NCI-H2196 (cell line): Measurements from ENCODE around the gene ADAD2.

Experiments used
- DNase-seq: peaks from one replicate; lab custom pipeline; 2025; ENCODE audit not compliant: unreplicated experiment; lab: John Stamatoyannopoulos, UW

The ADAD2 gene

DNA sequence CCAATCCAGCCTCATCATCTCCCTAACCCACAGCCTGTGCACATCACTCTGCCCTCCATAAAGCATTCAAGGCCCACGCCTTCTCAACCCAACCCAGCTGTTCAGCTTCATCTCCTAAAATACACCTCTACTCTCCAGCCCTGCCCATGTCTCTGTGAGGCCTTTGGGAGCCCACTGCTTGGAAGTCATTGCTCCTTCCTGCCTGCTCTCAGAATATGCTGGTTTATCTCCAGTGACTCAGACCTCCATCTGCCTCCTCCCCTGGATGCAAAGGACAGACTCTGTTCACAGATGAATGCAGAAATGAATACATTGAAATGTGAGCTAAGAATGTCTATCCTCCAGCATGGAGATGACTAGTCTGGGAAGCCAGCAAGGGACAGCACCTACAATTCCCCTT is 29.9 kb downstream of the ADAD2 start:
- no peak for DNase-seq

DNA sequence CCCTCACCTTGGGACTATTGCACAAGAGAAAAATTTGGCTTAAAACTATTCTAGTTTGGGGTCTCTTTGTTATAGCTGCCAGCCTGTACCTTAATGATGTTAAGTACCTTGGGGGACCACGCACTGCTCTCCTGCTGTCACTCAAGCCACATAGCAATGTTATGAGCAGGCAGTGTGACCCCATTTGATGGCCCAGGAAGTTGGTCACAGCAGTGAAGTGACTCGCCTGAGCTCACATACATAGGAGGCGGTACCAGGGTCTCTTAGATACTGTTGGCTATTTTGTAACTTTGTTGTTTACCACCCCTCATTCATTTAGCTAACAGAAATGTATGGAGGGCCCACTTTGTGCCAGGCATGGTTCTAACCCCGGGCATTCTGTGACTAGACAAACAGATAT is 32.5 kb downstream of the ADAD2 start:
- no peak for DNase-seq

DNA sequence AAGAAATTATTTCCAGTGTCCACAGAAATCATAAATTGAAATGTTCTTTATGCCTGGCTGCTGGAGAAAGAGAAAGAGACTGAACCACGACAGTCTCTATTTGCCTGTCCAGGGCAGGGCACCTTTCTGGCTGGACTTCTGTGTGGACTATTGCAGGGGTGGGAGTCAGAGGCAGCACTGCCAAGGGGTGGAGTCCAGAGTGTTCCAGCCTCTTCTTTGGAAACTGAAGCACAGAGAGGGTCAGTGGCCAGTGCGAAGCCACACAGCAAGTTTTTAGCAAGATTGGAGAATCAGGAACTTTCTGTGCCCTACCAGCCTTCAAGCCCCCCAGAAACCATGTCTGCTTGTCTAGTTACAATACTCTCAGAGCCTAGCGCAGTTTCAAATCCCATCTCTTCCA is 33.6 kb downstream of the ADAD2 start:
- DNase-seq = no peak

DNA sequence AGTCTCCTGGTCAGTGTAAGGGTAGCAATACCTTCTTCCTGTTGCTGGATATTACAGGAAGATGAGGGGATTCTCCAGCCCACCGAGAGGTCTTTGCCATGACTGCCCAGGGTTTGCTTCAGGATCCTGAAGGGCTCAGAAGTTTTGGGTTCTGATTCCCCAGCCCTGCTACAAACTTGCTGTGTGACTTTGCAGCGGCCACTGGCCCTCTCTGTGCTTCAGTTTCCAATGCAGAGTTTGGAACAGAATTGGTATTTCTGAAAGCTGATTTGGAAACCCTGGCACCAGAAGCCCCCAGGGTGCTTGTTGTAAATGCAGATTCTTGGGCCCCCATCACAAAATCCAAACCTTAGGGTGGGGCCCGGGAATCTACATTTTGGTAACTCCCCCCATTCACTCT is 34.2 kb downstream of the ADAD2 start:
- DNase-seq = no peak

DNA sequence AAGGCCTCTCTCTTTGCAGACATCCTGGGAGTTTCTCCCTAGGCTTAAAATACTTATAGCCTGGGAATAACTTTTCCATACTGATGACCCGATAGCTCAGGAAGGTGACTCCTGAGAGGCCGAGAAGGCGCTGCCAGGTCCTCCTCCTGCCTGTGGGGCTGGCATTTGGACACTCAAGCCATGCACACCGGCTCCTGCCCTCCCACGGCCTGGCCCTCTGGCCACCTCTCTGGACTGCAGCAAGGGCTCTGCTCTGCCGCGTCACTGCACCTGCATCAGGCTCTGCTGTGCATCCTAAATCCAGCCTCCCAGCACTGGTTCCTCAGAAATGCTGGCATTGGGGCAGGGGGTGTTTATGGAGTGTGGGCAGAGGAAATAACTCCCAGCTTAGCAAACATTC is 34.6 kb downstream of the ADAD2 start:
- no peak for DNase-seq

DNA sequence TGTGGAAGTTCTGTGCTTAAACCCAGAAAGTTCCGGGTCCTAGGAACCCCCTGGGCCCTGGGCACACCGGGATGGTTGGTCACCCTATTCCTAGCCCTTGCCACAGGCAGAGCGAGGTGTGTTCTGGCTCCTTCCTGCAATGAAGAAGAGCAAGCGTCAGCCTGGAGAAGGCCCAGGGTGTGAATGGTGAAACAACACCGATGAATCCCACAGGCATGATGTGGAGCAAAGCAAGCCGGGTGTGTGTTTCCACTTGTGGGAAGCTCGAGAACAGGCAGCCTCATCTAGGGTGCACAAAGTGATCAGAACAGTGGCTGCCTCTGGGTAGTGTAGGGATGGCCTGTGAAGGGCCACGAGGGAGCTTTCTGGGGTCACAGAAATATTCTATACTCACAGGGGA is 35.1 kb downstream of the ADAD2 start:
- DNase-seq = no peak

DNA sequence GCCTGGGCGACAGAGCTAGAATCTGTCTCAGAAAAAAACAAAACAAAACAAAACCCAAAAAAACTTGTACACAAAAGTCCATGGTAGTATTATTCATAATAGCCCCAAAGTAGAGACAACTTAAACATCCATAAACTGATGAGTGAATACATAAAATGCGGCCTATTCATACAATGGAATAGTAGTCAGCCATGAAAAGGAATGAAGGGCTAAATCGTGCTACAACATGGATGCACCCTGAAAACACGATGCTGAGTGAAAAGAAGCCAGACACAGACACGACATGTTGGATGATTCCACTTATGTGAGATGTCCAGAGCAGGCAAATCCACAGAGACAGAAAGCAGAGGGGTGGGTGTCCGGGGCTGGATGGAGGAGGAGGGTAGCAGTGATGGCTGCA is 36.6 kb downstream of the ADAD2 start:
- DNase-seq = no peak

DNA sequence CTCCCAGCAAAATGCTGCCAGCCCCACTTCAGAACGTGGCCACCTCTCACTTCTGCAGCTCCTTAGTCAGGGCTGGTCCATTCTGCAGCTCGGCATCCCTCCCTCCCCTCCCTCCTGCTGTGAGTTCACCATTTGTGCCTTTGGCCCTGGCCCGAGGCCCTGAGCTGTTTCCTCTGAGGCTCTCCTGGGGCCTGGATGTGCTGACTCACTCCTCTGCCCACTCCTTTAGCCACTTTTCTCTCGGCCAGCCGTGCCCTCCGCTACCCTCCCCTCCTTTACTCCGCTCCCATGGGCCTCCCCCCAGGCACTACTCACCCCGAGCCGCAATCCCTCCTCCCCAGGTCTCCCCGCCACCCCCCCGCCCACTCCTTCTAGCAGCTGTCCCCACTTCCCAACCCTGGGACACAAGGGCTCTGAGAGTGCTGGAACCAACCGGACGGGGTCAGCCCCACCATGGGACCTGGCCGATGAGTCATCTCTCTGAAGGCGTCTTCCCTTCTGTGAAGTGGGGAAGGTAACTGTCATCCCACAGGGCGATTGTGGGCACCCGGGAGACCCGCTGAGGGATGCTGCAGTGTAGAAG is 37.4 kb downstream of the ADAD2 start:
- DNase-seq = no peak

DNA sequence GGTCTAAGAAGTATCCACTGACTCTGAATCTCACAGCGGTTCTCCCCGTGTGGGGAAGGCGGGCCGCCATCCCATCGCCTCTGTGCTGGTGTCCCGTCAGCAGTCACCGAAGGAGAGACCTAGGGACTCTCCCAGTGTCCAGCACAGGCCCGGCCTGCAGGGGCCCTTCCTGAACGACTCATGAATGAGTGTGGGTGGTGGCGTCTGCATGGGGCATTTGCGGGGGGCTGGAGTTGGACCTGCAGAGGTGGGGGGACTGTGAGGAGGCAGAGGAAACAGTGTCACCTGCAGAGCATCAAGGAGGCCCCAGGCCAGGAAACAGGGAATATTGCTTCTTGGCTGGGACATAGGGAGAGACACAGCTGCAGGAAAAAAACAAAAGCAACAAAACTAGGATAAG is 38.5 kb downstream of the ADAD2 start:
- DNase-seq = no peak

DNA sequence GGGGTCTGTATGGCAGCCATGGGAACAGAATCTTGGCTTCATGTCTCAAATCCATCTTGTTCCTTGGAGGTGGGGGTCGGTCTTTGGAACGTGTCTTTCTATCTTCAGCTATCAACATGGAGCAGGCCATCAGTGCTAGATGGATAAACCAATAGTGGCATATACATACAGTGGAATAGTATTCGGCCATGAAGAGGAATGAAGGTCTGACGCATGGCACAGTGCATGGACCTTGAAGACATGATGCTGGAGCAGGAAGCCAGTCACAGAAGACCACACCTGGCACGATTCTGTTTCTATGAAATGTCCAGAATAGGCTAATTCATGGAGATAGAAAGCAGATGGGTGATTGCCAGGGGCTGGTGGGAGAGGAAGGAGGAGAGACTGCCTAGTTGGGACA is 41.1 kb downstream of the ADAD2 start:
- no peak for DNase-seq

DNA sequence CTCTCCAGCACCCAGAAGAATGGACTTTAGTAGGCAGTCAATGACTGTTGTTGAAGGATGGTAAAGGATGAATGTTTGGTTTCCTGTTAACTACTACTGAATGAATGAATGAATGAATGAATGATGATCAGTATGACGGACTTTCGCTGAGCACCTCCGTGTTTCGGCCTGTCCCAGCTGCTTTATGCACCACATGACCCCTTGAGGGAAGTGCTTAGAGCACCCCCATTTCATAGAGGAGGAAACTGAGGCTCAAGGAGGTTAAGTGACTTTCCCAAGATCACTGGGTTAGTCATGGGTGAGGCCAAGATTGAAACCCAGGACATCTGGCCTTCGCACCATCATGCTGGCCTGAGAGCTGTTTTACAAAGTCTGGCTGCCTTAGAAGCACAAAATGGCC is 42.0 kb downstream of the ADAD2 start:
- DNase-seq = no peak

DNA sequence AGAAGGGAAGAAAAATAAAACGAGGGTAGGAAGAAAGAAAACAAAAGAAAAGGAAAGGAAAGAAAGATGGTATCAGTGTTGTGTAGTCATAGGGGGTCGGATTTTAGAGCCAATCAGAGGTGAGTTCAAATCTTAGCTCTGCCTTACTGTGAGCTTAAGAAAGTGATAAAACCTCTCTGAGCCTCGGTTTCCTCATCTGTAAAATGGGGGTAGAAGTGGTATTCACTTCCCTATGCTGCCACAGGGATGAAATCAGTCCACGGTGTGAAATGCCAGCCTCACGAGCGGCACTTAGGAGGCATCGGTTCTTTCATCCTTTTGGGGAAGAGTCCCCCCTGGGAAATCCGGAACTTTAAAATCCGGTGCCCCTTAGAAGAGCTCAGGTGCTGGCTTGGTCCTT is 42.8 kb downstream of the ADAD2 start:
- DNase-seq = no peak

DNA sequence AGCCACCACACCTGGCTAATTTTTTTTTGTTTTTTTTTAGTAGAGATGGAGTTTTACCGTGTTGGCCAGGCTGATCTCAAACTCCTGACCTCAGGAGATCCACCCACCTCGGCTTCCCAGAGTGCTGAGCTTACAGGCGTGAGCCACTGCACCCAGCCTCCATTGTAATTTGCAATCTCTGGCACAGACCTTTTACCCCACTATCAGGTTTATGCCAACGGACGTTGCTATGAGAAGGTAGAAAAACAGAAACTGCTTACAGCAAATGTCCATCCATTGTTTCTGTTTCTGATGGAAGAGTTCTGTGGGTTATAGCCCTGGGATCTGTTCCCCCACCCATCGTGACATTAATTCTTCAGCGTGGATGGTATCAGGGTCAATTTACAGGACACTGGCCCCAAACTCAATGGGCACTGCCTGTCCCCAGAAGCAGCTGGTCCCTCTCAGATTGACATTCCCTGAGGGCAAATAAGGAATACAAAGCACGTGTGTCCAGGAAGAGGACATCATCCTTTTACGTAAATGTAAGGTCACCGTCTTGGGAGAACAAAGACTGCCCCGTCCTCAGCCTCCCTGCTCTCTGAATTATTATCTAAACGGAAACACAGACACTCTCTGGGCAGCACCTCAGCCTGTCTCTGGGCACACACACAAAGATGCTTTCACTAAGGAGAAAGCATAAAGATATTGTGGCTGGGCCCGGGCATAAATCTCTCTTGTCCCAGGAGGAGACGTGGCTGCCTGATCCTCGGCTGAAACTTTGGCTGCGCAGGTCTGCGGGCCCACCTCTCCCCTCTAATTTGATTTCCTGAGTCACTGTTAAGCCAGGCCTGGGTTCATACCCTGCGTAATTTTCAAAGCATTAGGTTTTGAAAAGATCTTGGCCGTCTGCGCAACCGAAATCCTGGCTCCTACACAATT is 43.6 kb downstream of the ADAD2 start:
- no peak for DNase-seq

DNA sequence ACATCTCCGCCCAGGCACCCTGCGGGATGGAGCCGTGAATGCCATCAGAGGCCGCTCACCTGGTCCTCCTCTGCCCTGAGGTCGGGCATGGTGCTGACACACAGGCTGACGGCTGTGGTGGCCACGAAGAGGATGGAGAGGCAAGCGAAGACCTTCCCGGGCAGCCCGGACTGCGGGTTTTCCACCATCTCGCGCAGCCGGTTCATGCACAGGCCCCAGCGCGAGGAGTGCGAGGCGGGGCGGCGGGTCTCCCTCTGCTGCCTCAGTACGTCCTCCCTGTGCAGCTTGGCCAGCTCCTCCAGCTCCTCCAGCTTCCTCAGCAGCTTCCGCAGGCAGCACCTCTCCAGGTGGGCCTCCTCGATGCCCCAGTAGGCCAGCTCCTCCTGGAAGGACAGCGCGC is 45.7 kb downstream of the ADAD2 start:
- no peak for DNase-seq

DNA sequence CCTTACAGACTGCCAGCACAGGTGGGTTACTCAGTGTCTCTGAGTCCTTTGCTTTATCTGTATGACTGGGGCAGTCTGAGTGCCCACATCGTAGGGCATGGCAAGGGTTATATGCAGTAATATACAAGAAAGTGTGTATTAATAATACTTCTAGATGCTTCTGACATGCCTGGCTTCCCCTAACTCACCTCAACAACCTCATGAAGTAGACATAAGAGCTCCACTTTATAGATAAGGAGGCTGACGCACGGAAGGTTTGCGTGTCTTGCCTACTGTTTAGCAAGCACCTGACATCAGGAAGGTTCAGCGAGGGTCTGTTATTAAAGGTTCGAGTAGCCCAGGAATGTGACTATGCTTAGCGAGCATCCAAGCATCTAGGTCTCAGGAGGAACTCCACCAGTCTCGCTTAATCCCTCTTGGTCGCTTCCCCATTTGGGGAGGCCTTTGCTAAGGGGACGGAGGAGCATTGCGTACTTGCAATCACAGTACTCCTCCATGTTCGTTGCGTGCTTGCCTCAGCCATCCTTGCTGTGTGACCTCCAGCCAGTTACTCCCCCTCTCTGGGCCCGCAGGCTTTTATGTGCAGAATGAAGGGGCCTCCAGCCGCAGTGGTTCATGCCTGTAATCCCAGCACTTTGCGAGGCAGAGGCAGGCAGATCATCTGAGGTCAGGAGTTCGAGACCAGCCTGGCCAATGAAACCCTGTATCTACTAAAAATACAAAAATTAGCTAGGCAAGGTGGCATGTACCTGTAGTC is 47.2 kb downstream of the ADAD2 start:
- DNase-seq = no peak

DNA sequence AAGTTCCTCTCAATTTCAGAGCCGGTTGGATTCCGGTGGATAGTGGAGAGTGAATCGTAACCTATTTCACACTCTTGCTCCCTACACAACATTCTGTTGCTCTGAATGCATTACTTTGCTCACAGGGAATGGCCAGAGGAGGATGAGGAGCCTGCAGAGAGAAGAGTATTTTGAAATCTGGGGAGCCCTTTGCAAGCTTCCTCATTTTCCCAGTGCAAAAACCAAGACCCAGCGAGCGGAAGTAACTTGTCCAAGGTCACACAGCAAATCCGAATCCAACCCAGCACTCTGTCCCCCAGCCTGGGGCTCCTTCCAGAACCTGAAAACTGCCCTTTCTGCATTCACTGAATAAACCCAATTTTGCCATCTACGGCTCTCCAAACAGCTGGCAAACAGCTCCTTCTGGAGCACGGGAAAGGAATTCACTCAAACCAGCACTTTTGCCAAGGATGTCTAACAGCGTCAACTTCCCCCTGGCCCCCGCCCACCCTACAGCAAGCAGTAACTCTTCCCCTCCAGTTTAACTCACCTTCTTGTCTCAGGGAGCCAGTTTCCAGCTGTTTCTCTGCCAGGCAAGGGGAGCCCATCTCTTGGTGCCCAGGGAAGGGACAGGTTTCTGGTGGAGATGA is 48.3 kb downstream of the ADAD2 start:
- no peak for DNase-seq

DNA sequence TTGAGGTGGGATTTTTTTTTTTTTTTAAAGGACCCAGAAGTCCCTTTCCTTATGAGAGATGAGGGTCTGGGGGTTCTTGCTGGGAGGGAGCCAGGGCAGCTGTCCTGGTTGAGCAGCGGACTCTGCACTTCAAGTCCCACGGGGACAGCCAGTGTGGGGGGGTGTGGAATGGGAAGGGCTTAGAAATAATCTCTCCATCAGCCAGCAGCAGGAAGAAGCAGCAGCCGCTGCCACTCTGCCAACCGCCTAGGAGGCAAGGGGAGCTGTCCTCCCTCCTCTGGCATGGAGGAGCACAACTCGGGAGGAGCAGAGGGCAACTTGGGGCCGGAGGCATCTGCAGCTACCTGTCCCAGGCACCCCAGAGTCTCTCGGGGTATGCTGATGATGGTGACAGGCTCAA is 49.0 kb downstream of the ADAD2 start, which contains the start of gene KCNG4:
Gene KCNG4 (minus strand): TSS at position 104 of the 400 bp plus-strand sequence. CDS start 2,527 bp downstream, outside the sequence.
- DNase-seq = no peak

DNA sequence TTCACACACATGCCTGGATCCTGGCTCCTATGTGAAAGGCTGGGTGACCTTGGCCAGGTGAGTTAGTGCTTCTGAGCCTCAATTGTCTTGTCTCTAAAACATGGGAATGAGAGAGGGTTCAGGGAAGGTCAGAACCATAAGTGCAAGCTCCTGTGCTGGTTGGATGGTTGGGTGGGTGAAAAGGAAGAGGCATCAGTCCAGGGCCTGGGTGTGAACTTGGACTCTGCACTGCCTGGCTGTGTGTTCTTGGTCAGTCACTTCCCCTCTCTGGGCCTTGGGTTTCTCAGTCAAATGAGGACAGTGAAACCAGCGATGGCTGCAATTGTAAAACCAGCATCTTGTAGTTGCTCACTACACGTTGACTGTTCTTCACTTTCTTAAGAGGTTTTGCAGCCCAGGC is 49.5 kb downstream of the ADAD2 start:
- DNase-seq = no peak

DNA sequence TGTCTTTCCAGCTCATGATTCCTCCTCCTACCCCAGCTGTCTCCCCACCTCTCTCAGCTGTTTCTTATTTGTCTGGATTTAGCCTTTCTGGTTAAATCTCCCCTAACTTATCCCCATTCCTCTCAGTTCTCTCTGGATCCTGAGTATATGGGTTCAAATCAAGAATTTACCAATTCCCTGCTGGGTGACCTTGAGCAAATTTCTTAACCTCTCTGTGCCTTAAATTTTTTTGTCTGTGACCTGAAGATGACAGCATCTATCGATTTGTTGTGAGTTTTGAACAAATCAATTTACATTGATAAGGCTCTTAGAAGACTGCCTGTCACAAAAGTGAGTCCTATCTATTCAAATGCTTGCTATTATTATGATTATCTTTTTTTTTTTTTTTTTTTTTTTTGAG is 50.8 kb downstream of the ADAD2 start:
- no peak for DNase-seq

DNA sequence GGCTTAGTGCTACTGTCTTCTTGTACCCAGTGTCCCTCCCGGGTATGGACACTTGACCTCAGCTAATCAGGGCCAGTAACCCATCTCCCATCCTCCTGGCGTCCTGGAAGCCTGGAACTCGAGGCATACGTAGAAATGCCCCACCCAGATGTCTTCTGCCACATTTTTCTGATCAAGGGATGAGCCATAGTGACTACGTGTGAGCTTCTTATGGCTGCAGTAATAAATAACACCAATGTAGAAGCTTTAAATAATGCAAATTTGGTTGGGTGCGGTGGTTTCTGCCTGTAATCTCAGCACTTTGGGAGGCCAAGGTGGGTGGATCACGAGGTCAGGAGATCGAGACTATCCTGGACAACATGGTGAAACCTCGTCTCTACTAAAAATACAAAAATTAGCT is 51.9 kb downstream of the ADAD2 start:
- no peak for DNase-seq

DNA sequence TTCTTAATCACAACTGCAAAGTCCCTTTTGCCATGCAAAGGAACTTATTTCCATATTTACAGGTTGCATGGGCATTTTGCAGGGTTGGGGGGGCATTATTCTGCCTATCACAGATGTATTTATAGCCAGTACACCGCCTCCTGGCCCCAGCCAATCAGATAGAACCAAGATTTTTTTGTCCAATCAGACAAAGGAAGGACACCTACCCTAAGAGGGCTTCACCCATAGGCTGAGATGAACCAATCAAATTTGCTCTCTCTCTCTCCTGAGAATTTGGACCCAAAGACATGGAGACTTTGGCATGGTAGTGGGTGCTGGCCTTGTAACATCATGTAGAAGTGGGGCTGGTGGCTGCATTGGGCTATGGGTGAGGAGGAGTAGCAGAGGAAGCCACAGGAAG is 52.8 kb downstream of the ADAD2 start:
- DNase-seq = no peak
